Stimulated activated CD4-positive, alpha-beta T cell treated with anti-CD3 and anti-CD28 coated beads, Interleukin-12 subunit alpha, Interleukin-12 subunit beta, amount 100 ng/mL, for 24 hours (primary cell): ENCODE measurements around the gene HDGFL3.
"Not testable (repeated sequence)": the region's sequence is repeated elsewhere in the genome, so short reads cannot be mapped to it uniquely, and the experiment has no call there.

ENCODE experiments used
- DNase-seq, 2 experiments: peaks; one replicate each; pipeline ENCODE4 v3.0.0-alpha.2; 2020; ENCODE audit warnings: low read depth in 2 of 2

The HDGFL3 gene

DNA sequence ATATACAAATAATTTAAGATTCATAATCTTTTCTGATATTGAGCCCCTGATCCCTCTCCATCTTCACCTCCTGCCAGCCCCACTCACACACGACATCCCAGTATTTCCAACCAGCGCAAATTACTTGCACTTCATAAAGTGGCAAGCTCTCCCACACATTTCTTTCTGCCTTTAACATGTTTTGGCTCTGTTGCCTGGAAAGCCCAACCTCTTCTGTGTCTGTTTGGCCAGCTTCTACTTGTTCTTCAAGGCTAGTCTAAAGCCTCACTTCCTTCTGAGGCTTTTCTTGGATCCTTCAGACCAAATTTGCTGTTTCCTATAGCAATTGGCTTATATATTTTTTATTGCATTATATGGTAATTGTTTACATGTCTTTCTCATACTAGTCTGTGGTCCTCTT lies 105.3 kb downstream of the HDGFL3 start:
- no peak for DNase-seq

DNA sequence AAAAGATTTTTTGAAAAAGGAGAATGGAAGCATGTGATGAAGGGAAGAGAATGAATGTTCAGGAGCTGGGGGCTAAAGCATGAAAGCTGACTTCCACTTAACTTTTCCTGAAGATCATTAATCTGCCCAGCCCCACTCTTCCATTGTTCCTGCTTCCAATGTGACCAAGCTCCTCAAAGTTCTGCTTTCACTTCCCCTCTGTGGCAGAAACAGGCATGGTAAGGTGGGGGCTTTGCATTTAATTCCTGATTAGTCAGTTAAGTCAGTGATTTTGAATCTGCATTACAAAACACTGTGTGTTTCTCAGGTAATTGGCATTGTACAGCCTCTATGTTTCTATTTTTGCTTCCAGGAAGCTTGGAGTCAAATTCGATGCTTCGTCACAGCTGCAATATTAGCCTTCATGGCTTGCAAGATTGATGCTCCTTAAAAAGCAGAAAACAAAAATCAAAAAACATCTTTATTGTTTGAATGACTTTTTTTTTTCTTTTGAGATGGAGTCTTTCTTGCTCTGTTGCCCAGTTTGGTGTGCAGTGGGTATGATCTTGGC lies 107.5 kb downstream of the HDGFL3 start:
- no peak for DNase-seq

DNA sequence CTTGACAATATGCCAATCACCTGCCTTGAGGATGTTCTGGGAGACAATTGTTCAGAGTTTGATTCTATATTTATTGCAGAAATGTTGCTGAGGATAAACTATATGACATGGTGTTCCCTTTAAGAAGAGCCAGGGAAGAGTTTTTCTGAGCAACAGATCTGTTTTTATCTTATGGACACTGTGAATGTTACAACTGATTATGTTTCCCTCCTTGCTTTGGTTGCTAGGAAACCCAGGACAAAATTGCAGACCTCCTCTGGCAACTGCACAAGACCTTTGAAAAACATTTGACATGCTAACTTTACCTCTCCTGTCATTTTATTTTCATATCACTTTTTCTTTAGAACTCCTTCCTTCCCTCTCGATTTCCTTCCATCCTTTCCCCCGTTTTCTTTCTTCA lies 108.3 kb downstream of the HDGFL3 start:
- DNase-seq = no peak

DNA sequence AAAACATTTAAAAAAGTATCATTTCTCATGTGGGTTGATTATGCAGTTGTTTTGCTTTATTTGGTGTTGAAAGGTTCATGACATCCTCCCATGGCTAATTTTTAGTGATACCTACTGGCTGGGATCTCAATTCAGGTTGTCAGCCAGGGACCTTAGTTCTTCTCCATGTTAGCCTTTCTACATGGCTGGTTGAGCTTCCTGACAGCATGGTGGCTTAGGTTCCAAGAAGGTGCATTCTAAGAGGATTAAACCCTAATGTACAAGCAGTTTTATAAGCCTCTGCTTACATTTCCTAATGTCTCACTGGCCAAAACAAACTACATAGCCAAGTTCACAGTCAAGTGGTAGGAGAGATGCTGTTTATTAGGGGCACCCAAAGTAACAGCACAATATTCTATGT lies 109.5 kb downstream of the HDGFL3 start:
- DNase-seq = no peak

DNA sequence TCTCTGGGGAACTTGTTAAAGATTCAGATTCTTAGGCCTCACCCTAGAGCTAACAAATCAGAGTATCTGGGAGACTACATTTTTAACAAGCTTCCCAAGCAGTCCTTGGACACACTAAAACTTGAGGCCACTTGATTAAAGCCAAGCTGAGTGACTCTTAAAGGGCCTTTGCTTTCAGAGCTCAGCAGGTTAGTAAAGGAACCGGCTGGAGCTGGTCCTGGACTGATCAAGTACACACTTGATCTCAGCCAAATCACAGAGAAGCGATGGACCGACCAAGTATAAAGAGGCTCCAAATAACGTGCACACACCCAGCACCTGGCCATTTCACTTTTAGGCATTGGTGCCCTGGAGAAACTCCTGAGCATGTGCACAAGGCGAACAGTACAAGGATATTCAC lies 113.0 kb downstream of the HDGFL3 start:
- no peak for DNase-seq

DNA sequence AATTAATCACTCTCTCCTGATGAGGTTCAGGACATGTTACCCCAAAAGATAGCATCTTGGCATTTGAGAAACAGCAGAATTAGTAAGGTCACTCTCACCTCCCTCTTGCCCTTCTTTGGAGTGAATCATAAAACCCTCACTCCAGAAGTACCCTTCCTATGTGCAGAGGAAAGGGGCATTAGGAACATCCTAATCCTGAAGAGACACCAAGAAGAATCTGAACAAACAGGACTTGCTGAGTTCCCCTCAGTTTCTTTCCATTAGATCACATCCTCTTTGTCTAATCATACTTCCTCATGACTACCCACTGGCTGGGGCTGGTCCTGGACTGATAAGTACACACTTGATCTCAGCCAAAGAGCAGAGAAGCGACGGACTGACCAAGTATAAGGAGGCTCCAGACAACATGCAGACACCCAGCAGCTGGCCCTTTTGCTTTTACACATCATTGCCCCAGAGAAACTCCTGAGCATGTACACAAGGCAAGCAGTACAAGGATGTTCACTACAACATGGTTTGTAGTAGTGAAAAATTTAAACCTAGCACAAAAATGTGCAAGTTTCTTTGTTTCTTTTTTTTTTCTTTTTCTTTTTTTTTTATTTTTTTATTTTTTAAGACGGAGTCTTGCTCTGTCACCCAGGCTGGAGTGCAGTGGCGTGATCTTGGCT lies 115.2 kb downstream of the HDGFL3 start:
- DNase-seq = no peak

DNA sequence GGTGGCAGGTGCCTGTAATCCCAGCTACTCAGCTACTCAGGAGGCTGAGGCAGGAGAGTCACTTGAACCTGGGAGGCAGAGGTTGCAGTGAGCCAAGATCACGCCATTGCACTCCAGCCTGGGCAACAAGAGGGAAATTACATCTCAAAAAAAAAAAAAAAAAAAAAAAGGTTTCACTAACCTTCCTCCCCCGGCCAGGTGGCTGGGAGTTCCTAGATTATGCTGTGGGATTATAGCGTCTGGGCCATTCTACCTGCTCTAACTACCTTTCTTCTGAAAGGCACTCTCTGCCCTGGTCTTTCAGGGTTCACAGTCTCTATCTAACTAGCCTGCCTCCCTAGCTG lies 115.7 kb downstream of the HDGFL3 start:
- DNase-seq = not testable (repeated sequence)

DNA sequence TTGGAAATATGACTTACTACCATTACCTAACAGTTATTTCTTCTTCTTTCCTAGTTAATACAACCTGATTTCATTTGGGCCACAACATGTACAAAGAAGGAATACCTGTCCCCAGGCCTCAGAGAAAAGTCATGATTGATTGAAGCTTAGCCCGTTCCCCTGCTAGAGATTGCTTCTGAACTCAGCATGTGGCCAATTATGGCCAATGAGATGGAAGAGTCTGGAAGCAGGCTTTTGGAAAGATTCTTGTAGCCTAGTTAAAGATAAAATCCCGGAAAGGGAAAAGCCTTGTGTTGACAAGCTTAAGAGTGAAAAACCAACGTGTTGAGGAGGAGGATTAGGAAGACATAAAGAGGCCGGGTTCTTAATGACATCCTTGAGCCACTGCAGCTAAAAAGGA lies 117.2 kb downstream of the HDGFL3 start:
- no peak for DNase-seq

DNA sequence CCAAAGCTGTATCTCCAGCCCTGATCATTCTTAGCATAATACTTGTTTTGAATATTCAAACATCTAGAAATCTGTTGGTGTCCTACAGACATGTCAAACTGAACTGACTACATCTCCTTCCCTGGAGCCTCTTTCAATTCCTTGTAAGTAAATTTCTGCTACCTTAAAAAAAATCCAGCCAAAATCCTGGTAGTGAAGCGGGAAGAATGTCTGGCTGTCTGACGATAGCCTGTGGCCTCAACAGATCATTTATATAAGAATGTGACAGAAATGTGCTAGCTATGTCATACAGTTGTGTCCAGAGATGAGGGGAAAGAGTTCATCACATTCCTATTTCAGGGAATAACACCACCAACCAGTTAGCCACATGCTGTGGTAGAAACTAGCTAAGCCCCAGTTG lies 118.7 kb downstream of the HDGFL3 start:
- DNase-seq = no peak

DNA sequence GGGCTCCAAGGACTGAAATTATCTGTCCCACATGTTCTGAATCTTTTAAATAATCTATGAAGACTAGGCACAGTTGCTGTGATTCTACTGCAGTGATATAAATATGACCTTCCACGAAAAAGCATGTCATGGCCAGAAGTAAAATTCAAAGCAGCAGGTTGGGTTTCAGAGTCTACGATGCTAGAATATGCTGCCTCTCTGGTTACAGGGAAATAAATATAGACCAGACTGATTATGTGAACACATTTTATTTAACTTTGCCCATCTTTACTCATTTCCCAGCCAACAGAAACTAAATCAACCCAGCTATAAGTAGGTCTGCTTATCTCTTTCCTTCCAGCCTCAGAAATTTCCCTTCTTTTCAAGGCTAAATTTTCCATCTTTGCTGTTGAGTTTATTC lies 120.0 kb downstream of the HDGFL3 start:
- DNase-seq = no peak

DNA sequence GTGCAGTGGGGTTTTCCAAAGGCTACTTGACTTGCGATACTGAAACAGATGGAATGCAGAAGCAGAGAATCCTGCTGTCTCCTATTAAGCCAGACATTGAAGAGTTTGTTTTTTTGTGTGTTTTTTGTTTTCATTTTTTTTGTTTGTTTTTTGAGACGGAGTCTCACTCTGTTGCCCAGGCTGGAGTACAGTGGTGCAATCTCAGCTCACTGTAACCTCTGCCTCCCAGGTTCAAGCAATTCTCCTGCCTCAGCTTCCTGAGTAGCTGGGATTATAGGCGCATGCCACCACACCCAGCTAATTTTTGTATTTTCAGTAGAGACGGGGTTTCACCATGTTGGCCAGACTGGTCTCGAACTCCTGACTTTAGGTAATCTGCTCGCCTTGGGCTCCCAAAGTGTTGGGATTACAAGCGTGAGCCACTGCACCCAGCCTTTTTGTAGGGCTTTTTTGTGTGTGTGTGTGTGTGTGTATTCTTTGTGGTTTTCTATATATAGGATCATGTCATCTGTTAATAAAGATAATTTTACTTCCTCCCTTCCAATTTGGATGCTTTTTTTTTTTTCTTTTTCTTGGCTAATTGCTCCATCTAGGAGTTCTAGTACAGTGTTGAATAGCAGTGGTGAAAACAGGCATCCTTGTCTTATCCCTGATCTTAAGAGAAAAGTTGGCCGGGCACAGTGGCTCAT lies 121.6 kb downstream of the HDGFL3 start:
- not testable (repeated sequence) for DNase-seq

DNA sequence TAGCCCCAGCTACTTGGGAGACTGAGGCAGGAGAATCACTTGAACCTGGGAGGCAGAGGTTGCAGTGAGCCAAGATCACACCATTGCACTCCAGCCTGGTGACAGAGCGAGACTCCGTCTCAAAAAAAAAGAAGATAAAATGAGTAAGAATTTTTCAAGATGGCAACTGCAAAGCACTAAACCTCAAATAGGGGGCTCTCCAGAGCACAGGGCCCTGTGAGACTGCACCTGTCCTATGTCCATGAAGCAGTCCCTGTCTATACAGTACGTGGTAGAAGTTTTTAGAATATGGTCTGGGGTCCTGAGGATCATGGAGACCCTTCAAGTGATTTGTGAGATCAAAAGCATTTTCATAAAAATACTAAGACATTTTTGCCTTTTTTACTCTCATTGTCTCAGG lies 122.2 kb downstream of the HDGFL3 start:
- DNase-seq = not testable (repeated sequence)

DNA sequence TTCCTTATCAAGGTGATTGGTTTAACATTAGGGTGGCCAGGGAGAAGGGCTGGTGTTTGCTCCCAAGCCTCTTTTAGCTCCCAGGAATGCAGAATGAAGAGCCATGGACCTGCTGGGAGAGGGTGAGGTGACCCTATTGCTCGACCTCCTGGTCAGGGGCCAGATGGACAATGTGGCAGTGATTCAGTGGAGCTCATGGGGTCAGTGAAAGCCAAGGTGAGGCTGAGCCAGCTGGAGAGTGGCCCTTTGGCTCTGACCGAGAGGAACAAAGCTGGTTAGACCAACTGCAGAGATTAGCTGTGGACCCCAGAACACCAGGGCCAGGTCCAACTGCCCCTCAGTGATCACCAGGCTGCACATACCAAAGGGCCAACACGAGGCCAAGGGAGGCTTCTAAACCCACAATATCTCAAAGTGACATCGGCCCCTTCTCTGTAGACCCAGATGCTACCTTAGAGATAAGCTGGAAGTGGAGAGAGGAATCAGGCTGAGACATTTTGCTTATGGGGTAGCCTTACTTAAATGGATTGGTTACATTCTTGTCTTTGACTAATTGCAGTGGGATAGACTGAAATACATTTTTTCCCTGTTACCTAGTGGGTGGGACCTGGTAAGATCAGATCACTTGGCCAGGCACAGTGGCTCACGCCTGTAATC lies 124.8 kb downstream of the HDGFL3 start:
- no peak for DNase-seq

DNA sequence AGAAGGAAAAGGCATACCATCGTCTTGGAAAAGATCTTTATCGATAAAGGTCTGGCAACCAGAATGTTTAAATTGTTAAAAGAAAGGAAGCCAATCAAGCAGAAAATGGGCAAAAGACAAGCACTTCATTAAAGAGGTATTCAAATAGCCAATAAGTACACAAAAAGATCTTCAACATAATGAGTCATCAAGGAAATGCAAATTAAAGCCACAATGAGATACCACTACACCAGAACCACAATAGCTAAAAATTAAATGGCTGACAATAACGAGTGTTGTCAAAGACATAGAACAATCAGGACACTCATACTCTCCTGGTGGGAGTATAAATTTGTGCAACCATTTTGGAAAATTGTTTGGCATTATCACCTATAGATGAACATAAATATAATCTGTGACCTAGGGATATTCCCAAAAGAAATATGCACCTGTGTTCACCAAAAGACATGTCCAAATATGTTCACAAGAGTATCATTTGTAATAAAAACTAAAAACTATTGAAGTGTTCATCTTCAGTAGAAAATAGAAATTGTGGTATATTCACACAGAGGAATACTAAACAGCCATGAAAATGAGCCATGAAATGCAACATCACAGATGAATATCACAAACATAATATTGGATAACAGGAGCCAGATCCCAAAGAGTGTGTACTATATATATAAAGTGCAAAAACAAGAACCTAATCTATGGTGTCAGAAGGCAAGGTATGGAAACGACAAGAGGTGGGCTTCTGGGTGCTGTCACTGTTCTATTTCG lies 126.2 kb downstream of the HDGFL3 start:
- no peak for DNase-seq

DNA sequence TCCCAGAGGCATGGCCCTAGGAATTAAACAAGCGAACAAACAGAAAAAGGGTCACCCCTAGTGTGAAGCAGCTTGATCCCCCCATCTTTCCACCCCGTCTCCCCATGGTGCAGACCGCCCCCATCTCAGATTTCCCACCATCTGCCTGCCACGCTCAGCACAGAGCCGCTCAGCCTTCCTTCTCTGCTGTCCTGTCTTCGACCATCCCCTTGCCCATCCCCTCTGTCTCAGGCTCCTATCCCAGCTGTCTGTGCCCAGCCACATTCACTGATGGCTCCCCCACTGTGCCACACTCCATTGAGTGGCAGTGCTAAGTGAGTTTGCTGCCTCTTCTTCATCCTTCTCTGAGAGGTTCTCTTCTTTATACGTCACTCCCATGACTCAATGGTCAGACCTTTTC lies 128.9 kb downstream of the HDGFL3 start:
- DNase-seq = no peak
